ENCODE results near the gene ASPG.
"Not testable (repeated sequence)": the region's sequence is repeated elsewhere in the genome, so short reads cannot be mapped to it uniquely, and the experiment has no call there.

The ASPG gene

DNA sequence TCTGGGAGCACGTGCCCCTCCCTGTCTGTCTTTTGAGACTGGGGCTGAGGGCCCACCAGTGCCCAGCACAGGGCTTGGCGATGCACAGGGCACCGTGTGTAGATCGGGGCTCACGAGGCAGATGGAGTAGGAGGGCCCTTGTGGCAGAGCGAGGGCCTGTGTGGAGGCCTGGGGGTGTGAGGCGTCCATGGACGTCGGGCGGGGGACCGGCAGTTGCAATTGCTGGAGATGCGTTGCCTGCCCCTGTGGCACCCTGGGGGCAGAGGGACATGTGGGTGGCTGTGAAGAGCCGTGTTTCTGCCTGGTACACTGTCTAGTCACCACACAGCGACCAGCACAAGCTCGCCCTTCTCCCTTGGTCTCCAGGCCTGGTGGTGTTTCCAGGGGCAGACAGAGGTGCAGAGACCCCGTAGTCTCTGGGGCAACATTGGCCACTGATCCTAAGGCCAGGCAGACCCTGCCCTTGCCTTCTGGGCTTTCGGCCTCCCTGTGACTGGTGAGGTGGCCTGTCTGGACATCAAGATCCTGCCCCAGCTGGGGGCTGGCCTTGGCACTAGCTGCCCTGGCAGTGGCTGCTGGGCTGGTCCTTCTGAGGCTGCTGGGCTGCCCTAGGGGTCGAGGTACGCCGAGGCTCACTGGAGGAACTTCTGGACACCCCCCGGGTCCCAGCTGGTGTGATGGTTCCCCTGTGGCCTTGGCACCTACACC, 67.3 kb downstream of the ASPG start:
- Histone ChIP-seq H3K4me3 (ENCODE audit: low read depth, low read length) (no peak overlapping the region), H3K9ac (ENCODE audit: low read length) (no peak overlapping the region), H3K9me3 (ENCODE audit: control insufficient read depth, insufficient read depth, low read depth, low read length) (no peaks in the 10 kb centered on the region), H3K27me3 (ENCODE audit: control insufficient read depth, insufficient read depth, low read length) (no peaks in the 10 kb centered on the region), H3K4me1 (ENCODE audit: control insufficient read depth, insufficient read depth, low read length) (peaks cover 32% of the 10 kb centered on the region), H3K36me3 (ENCODE audit: control insufficient read depth, insufficient read depth, low read length) (peaks cover 16% of the 10 kb centered on the region), H3K27ac (ENCODE audit: low read depth, low read length) (no peak overlapping the region)

DNA sequence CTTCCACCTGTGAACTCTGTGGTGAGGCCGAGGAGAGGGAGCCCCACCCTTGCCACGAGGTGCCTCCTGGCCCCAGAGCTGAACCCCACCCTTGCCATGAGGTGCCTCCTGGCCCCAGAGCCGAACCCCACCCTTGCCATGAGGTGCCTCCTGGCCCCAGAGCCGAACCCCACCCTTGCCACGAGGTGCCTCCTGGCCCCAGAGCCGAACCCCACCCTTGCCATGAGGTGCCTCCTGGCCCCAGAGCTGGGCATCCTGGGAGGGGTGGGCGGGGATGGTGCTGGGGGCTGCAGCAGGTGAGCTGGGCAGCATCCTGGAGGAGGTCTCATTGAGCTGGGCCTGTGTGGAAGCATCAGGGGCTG, 67.9 kb downstream of the ASPG start:
- H3K27ac ChIP-seq (ENCODE audit: low read depth, low read length); H3K9me3 ChIP-seq (ENCODE audit: control insufficient read depth, insufficient read depth, low read depth, low read length); H3K4me3 ChIP-seq (ENCODE audit: low read depth, low read length); H3K9ac ChIP-seq (ENCODE audit: low read length); H3K27me3 ChIP-seq (ENCODE audit: control insufficient read depth, insufficient read depth, low read length): not testable (repeated sequence)
- Histone ChIP-seq H3K36me3 (ENCODE audit: control insufficient read depth, insufficient read depth, low read length) (peaks cover 21% of the 10 kb centered on the region), H3K4me1 (ENCODE audit: control insufficient read depth, insufficient read depth, low read length) (peaks cover 27% of the 10 kb centered on the region)

DNA sequence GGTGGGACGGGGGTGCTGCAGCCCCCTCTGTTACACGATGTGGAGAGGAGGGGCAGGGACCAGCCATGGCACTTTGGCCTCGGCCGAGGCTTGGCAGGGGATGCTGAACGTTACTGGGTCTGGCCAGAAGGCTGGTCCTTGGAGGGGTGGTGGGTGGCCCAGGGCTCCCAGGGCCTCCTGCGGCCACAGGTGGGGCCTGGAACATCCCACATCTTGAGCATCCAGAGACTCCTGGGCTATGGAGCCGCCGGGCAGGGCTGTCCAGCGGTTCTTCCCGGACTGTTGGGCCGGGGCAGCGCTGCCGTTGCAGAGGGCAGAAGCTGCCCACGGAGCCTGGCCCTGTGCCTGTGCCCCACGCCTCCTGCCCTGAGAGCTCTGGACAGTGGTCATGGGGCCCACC, 68.7 kb downstream of the ASPG start:
- no peak overlapping the region for H3K9ac ChIP-seq (ENCODE audit: low read length)
- peaks cover 19% of the 10 kb centered on the region for H3K4me1 ChIP-seq (ENCODE audit: control insufficient read depth, insufficient read depth, low read length)
- H3K4me3 ChIP-seq (ENCODE audit: low read depth, low read length) = no peak overlapping the region
- no peaks in the 10 kb centered on the region for H3K27me3 ChIP-seq (ENCODE audit: control insufficient read depth, insufficient read depth, low read length)
- no peaks in the 10 kb centered on the region for H3K9me3 ChIP-seq (ENCODE audit: control insufficient read depth, insufficient read depth, low read depth, low read length)
- peaks cover 27% of the 10 kb centered on the region for H3K36me3 ChIP-seq (ENCODE audit: control insufficient read depth, insufficient read depth, low read length)
- no peak overlapping the region for H3K27ac ChIP-seq (ENCODE audit: low read depth, low read length)

DNA sequence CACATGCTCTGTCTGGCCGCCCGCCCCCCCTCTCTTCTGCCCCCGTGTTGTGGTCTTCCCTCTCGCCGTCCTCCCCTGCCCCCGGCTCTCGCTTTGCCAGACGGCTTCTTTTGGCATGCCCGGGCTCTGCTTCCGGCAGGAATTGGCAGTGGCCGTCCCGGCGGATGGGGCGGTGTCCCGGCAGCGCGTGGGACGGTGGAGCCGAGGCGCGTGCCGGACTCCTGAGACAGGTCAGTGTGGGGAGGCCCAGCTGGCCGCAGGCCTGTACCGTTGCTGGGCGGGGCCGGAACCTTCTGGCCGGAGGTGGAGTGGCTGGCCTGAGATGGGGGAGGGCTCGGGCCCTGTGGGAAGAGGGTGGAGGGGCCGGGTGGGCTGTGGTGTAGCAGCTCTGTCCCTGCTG, 70.0 kb downstream of the ASPG start:
- Histone ChIP-seq H3K36me3 (ENCODE audit: control insufficient read depth, insufficient read depth, low read length) (peaks cover 27% of the 10 kb centered on the region), H3K4me3 (ENCODE audit: low read depth, low read length) (no peak overlapping the region), H3K4me1 (ENCODE audit: control insufficient read depth, insufficient read depth, low read length) (peaks cover 9% of the 10 kb centered on the region), H3K9ac (ENCODE audit: low read length) (no peak overlapping the region), H3K27ac (ENCODE audit: low read depth, low read length) (no peak overlapping the region), H3K9me3 (ENCODE audit: control insufficient read depth, insufficient read depth, low read depth, low read length) (no peaks in the 10 kb centered on the region), H3K27me3 (ENCODE audit: control insufficient read depth, insufficient read depth, low read length) (no peaks in the 10 kb centered on the region)

DNA sequence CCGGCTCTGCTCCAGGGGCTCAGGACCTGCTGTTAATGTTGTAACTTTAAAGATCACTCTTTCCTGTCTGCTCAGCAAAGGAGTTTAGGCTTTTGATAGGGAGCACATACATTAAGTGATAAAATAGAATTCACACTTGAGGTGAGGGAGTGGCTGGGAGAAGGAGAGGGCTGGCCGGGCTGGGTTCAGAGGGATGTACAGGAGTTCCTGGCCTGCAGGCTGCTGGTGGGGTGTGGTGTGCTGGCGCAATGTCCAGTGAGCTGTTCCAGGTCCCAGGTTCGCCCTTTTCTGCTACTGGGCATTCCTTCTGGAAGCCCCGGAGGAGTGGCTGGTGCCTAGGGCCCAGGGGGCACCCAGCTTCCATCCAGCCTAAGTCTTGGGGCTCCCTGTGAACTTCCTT, 70.6 kb downstream of the ASPG start:
- H3K27ac ChIP-seq (ENCODE audit: low read depth, low read length) = peak overlapping the region; percentile 1; the same call in 1 of the 2 replicates
- no peaks in the 10 kb centered on the region for H3K9me3 ChIP-seq (ENCODE audit: control insufficient read depth, insufficient read depth, low read depth, low read length)
- H3K4me3 ChIP-seq (ENCODE audit: low read depth, low read length) = no peak overlapping the region
- H3K27me3 ChIP-seq (ENCODE audit: control insufficient read depth, insufficient read depth, low read length) = no peaks in the 10 kb centered on the region
- H3K36me3 ChIP-seq (ENCODE audit: control insufficient read depth, insufficient read depth, low read length) = peaks cover 27% of the 10 kb centered on the region
- peaks cover 3% of the 10 kb centered on the region; the same call in 1 of the 2 replicates for H3K4me1 ChIP-seq (ENCODE audit: control insufficient read depth, insufficient read depth, low read length)
- no peak overlapping the region for H3K9ac ChIP-seq (ENCODE audit: low read length)

DNA sequence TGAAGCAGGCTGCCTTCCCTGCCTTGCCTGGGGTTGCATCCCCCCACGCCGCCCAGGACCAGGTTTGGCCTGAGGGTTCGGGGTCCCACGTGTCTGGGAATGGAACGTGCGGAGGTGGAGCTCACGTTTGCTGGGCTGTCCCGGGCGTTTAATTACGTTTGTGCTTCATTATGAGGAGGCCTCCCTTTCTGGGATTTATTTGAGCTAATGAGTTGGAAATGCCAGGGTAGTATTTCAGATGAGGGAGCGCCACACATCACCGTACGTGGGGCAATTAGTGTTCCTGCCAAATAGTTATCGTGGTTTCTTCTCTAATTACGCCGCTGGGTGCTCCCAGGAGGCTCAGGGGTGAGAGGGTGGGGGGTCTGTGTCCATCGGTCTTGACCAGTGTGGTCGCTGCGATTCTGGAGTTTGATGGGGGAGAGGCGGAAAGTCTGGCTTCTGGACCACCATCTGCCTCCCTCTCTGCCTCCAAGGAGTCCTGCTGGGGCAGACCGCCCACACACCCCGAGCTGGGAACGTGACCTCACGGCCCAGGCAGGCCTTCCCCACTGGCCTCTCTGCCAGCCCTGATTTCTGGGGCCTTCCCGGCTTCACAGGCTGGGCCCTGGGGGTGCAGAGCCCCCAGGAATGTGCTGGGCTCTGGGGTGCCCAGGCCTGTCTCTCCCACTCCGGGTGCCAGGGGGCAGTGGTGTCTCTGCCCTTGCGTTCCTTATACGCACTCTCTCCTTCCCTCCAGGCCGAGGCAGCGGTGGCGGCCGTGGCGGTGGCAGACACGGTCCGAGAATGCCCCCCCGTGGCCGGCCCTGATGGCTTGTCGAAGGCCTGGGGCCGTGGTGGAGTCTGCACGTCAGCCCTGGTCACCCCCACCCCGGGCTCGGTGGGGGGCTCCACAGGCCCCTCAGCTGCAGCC, 71.8 kb downstream of the ASPG start:
- no peak overlapping the region for H3K27ac ChIP-seq (ENCODE audit: low read depth, low read length)
- no peaks in the 10 kb centered on the region for H3K9me3 ChIP-seq (ENCODE audit: control insufficient read depth, insufficient read depth, low read depth, low read length)
- H3K27me3 ChIP-seq (ENCODE audit: control insufficient read depth, insufficient read depth, low read length) = no peaks in the 10 kb centered on the region
- peaks cover 3% of the 10 kb centered on the region; the same call in 1 of the 2 replicates for H3K4me1 ChIP-seq (ENCODE audit: control insufficient read depth, insufficient read depth, low read length)
- H3K36me3 ChIP-seq (ENCODE audit: control insufficient read depth, insufficient read depth, low read length) = peaks cover 22% of the 10 kb centered on the region
- H3K4me3 ChIP-seq (ENCODE audit: low read depth, low read length) = no peak overlapping the region
- H3K9ac ChIP-seq (ENCODE audit: low read length) = no peak overlapping the region

DNA sequence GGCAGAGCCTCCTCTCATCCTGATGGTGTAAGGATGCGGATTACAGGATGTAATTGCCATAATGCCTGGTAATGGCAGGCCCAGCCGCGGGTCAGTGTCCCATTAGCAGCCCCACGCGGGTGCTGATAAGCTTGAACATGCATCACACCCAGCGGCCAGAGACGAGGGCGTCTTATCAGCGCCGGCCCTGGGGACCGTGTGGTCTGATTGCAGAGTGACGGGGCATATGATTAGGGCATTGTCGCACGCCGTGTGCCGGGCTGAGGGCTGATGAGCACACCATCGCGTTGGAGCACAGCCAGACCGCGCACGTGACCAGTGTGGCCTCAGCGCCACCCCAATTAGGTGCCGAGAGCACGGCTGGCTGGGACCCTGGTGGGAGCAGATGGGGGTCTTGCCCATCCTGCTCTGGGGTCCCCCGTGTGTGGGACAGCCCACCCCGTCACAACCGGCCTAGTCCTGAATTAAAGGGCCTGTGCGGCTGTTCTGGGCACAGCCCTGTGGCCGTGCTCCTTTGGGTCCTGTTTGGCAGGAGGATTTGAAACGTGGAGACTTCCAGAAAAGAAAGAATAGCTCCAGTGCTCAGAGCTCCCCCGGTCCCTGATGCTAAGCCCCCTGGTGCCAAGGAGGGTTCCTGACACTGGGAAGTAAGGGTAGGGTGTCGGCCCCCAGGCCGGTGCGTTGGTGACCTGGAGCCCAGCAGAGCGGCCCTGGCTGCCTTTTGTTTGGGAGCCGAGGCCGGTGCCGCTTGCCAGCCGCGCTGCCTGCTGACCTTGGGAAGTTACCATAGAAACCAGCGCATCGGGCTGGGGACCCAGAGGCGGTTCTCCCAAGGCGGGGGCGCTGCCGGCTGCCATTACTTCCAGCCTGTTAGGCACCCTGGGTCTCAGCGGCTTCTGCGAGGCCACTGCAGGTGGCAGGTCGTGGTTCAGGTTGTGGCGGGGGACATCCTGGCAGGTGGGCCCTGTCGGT, 73.6 kb downstream of the ASPG start:
- H3K9ac ChIP-seq (ENCODE audit: low read length) = no peak overlapping the region
- H3K4me3 ChIP-seq (ENCODE audit: low read depth, low read length) = no peak overlapping the region
- no peaks in the 10 kb centered on the region for H3K9me3 ChIP-seq (ENCODE audit: control insufficient read depth, insufficient read depth, low read depth, low read length)
- H3K36me3 ChIP-seq (ENCODE audit: control insufficient read depth, insufficient read depth, low read length) = peaks cover 13% of the 10 kb centered on the region
- H3K27ac ChIP-seq (ENCODE audit: low read depth, low read length) = no peak overlapping the region
- H3K27me3 ChIP-seq (ENCODE audit: control insufficient read depth, insufficient read depth, low read length) = no peaks in the 10 kb centered on the region
- H3K4me1 ChIP-seq (ENCODE audit: control insufficient read depth, insufficient read depth, low read length) = peaks cover 3% of the 10 kb centered on the region; the same call in 1 of the 2 replicates

DNA sequence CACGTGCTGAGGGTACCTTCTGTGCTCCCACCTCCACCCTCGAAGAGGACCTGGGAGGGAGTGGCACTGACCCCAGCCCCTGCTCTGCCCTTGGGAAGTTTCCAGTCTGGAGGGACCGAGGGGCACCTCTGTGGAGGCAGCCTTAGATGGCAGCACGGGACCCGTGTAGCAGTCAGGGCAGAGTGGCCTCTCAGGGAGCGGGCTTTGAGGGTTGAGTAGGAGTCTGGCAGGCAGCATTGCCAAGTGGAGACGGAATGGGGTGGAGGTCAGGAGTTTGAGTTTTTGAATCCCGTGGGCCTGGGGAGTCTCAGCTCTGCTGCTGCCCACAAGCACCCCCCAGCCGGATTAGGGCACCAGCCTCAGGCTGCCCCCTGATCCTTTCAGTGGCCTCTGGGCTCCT, 74.5 kb downstream of the ASPG start:
- Histone ChIP-seq H3K27ac (ENCODE audit: low read depth, low read length) (no peak overlapping the region), H3K27me3 (ENCODE audit: control insufficient read depth, insufficient read depth, low read length) (no peaks in the 10 kb centered on the region), H3K9me3 (ENCODE audit: control insufficient read depth, insufficient read depth, low read depth, low read length) (no peaks in the 10 kb centered on the region), H3K4me1 (ENCODE audit: control insufficient read depth, insufficient read depth, low read length) (peaks cover 3% of the 10 kb centered on the region; the same call in 1 of the 2 replicates), H3K4me3 (ENCODE audit: low read depth, low read length) (no peak overlapping the region), H3K36me3 (ENCODE audit: control insufficient read depth, insufficient read depth, low read length) (peaks cover 12% of the 10 kb centered on the region), H3K9ac (ENCODE audit: low read length) (no peak overlapping the region)

DNA sequence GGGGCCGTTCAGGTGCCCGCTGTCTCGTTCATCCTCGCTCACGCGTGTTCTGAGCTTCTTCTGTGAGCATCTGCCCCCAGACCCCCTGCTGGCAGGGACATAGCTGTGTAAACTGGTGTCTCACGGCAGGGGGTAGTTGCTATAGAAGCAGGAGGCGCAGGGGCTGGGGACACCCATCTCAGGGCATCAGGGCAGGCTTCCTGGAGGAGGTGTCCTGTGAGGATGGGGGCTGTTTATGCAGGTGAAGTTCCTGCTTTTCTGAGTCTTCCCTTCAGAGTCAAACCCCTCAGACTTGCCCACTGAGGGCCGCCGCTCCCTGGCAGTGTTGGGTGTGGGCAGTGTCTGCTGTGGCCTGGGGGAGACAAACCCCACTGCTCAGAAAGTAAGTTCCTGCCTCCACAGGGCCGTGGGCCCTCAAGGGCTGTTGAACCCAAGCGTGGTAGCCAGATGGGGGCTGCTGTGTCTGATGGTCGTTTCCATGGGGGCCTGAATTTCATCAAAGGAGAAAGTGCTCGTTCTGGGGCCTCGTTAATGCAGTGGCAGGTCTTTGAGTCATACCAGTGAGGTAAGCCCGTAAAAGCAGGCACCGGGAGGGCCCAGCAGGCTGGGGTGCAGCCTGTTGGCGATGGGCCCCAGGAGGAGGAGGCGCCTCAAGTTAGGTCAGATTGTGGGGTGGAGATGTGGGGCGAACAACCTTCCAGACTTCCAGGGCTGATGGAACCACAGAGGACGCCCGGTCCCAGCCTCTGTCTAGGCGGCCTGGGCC, 76.3 kb downstream of the ASPG start:
- Histone ChIP-seq H3K4me1 (ENCODE audit: control insufficient read depth, insufficient read depth, low read length) (peaks cover 3% of the 10 kb centered on the region; the same call in 1 of the 2 replicates), H3K4me3 (ENCODE audit: low read depth, low read length) (no peak overlapping the region)

DNA sequence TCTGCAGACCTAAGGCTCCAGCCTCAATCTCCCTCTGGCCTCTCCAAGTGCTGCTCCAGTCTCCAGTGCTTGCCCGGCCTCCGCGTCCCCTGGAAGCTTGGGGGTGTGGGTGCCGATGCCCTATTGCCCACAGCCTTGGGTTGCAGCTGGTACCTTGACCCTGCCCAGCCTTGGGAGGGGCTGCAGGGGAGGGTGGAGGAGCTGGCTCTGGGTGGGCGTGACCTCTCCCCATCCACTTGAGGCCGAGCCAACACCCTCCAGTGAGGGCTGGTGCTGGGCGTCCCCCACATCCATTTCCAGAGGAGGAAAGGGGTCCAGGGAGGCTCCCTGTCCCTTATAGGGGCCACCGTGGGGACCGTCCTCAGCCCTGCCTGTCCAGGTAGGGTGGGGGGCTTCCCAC, 77.0 kb downstream of the ASPG start:
- peaks cover under 1% of the 10 kb centered on the region; the same call in 1 of the 2 replicates for H3K4me1 ChIP-seq (ENCODE audit: control insufficient read depth, insufficient read depth, low read length)
- H3K4me3 ChIP-seq (ENCODE audit: low read depth, low read length) = no peak overlapping the region
- peaks cover 18% of the 10 kb centered on the region for H3K36me3 ChIP-seq (ENCODE audit: control insufficient read depth, insufficient read depth, low read length)
- no peak overlapping the region for H3K27ac ChIP-seq (ENCODE audit: low read depth, low read length)
- no peaks in the 10 kb centered on the region for H3K27me3 ChIP-seq (ENCODE audit: control insufficient read depth, insufficient read depth, low read length)
- no peak overlapping the region for H3K9ac ChIP-seq (ENCODE audit: low read length)
- H3K9me3 ChIP-seq (ENCODE audit: control insufficient read depth, insufficient read depth, low read depth, low read length) = no peaks in the 10 kb centered on the region

More for the DNA sequence above, 76.3 kb downstream of the ASPG start:
- no peaks in the 10 kb centered on the region for H3K9me3 ChIP-seq (ENCODE audit: control insufficient read depth, insufficient read depth, low read depth, low read length)
- no peaks in the 10 kb centered on the region for H3K27me3 ChIP-seq (ENCODE audit: control insufficient read depth, insufficient read depth, low read length)
- no peak overlapping the region for H3K27ac ChIP-seq (ENCODE audit: low read depth, low read length)
- H3K9ac ChIP-seq (ENCODE audit: low read length) = no peak overlapping the region
- H3K36me3 ChIP-seq (ENCODE audit: control insufficient read depth, insufficient read depth, low read length) = peaks cover 12% of the 10 kb centered on the region
